Measurements from ENCODE around the gene FERMT3.

The FERMT3 gene

GRCh38 chr11:64178951-64179639 is 27.4 kb upstream of the FERMT3 start:
- H3K4me1 Mint-ChIP-seq: peaks cover 34 to 55% of the 10 kb centered on the region in 2 donors
- H3K27me3 Mint-ChIP-seq: no peaks in the 10 kb centered on the region
- no peak for DNase-seq
- no peak overlapping the region for H3K27ac Mint-ChIP-seq
- peaks cover 0 to 4% of the 10 kb centered on the region in 2 donors for H3K9me3 Mint-ChIP-seq
- no peak for ATAC-seq (replicated peaks)
- H3K36me3 Mint-ChIP-seq: peaks cover 5 to 15% of the 10 kb centered on the region in 2 donors
- H3K4me3 Mint-ChIP-seq: no peak overlapping the region

- H3K9me3 Mint-ChIP-seq: peaks cover 0 to 4% of the 10 kb centered on the region in 2 donors
- no peak for ATAC-seq (replicated peaks)
- H3K27me3 Mint-ChIP-seq: no peaks in the 10 kb centered on the region
- H3K27ac Mint-ChIP-seq: no peak overlapping the region
- peaks cover 35 to 62% of the 10 kb centered on the region in 2 donors for H3K4me1 Mint-ChIP-seq
- no peak for DNase-seq
- H3K4me3 Mint-ChIP-seq: no peak overlapping the region
- H3K36me3 Mint-ChIP-seq: peaks cover 5 to 14% of the 10 kb centered on the region in 2 donors
Measured at GRCh38 chr11:64180891-64181290, 25.6 kb upstream of the FERMT3 start.

GRCh38 chr11:64181506-64182411 is 24.8 kb upstream of the FERMT3 start:
- peak overlapping the region; percentile 47 to 56 for H3K4me3 Mint-ChIP-seq
- no peaks in the 10 kb centered on the region for H3K27me3 Mint-ChIP-seq
- peaks cover 0 to 4% of the 10 kb centered on the region in 2 donors for H3K9me3 Mint-ChIP-seq
- DNase-seq (peak; percentile 41), ATAC-seq (replicated peaks) (no peak)
- peaks cover 35 to 62% of the 10 kb centered on the region in 2 donors for H3K4me1 Mint-ChIP-seq
- peak overlapping the region; percentile 76 for H3K27ac Mint-ChIP-seq
- peaks cover 7 to 17% of the 10 kb centered on the region in 2 donors for H3K36me3 Mint-ChIP-seq

- Mint-ChIP-seq H3K27ac (no peak overlapping the region), H3K9me3 (no peaks in the 10 kb centered on the region), H3K36me3 (peaks cover 2 to 9% of the 10 kb centered on the region in 2 donors), H3K4me1 (peaks cover 26 to 50% of the 10 kb centered on the region in 2 donors), H3K4me3 (peak overlapping the region in 1 of 2 donors; percentile 39), H3K27me3 (no peaks in the 10 kb centered on the region)
- ATAC-seq (replicated peaks) (no peak), DNase-seq (no peak)
Measured at GRCh38 chr11:64183890-64184289, 22.6 kb upstream of the FERMT3 start.

GRCh38 chr11:64185175-64185692 is 21.3 kb upstream of the FERMT3 start:
- Mint-ChIP-seq H3K4me1 (peaks cover 26 to 49% of the 10 kb centered on the region in 2 donors), H3K27ac (peak overlapping the region; percentile 98), H3K4me3 (peak overlapping the region in 1 of 2 donors; percentile 98), H3K27me3 (no peaks in the 10 kb centered on the region), H3K9me3 (no peaks in the 10 kb centered on the region), H3K36me3 (peaks cover 5 to 13% of the 10 kb centered on the region in 2 donors)
- no peak for DNase-seq
- ATAC-seq (replicated peaks): peak; percentile 10 to 12

- peaks cover 5 to 13% of the 10 kb centered on the region in 2 donors for H3K36me3 Mint-ChIP-seq
- peak; percentile 99 for DNase-seq
- H3K9me3 Mint-ChIP-seq: no peaks in the 10 kb centered on the region
- no peaks in the 10 kb centered on the region for H3K27me3 Mint-ChIP-seq
- H3K27ac Mint-ChIP-seq: peak within 1 kb of the TSS; percentile 98
- H3K4me1 Mint-ChIP-seq: peaks cover 22 to 48% of the 10 kb centered on the region in 2 donors
- peak; percentile 84 to 87 for ATAC-seq (replicated peaks)
- H3K4me3 Mint-ChIP-seq: peak within 1 kb of the TSS in 1 of 2 donors; percentile 98
Measured at GRCh38 chr11:64185693-64186491, 20.6 kb upstream of the FERMT3 start, which contains the start of gene STIP1. Gene STIP1, plus strand, starts transcription at chr11:64186171. Its CDS starts 91 bp downstream, at chr11:64186262.

GRCh38 chr11:64186492-64187165 is 19.9 kb upstream of the FERMT3 start:
- Mint-ChIP-seq H3K36me3 (peaks cover 6 to 13% of the 10 kb centered on the region in 2 donors), H3K4me1 (peaks cover 17 to 45% of the 10 kb centered on the region in 2 donors), H3K9me3 (no peaks in the 10 kb centered on the region), H3K4me3 (no peak overlapping the region), H3K27ac (no peak overlapping the region), H3K27me3 (no peaks in the 10 kb centered on the region)
- ATAC-seq (replicated peaks) (no peak), DNase-seq (no peak)

- H3K9me3 Mint-ChIP-seq: no peaks in the 10 kb centered on the region
Measured at GRCh38 chr11:64192434-64192833, 14.1 kb upstream of the FERMT3 start.

GRCh38 chr11:64196626-64197025 is 9.9 kb upstream of the FERMT3 start:
- no peaks in the 10 kb centered on the region for H3K9me3 Mint-ChIP-seq
- ATAC-seq (replicated peaks): no peak
- H3K4me3 Mint-ChIP-seq: no peak overlapping the region
- H3K36me3 Mint-ChIP-seq: peaks cover 30 to 48% of the 10 kb centered on the region in 2 donors
- peaks cover 4 to 6% of the 10 kb centered on the region in 2 donors for H3K4me1 Mint-ChIP-seq
- no peaks in the 10 kb centered on the region for H3K27me3 Mint-ChIP-seq
- H3K27ac Mint-ChIP-seq: peak overlapping the region; percentile 71
- DNase-seq: no peak

More at GRCh38 chr11:64192434-64192833, 14.1 kb upstream of the FERMT3 start:
- Mint-ChIP-seq H3K4me1 (peaks cover 4 to 16% of the 10 kb centered on the region in 2 donors), H3K27ac (no peak overlapping the region), H3K4me3 (no peak overlapping the region), H3K36me3 (peaks cover 23 to 37% of the 10 kb centered on the region in 2 donors), H3K27me3 (no peaks in the 10 kb centered on the region)
- ATAC-seq (replicated peaks) (no peak), DNase-seq (no peak)

GRCh38 chr11:64198511-64198910 is 8.0 kb upstream of the FERMT3 start:
- H3K36me3 Mint-ChIP-seq: peaks cover 31 to 55% of the 10 kb centered on the region in 2 donors
- H3K27ac Mint-ChIP-seq: no peak overlapping the region
- ATAC-seq (replicated peaks) (no peak), DNase-seq (no peak)
- H3K27me3 Mint-ChIP-seq: no peaks in the 10 kb centered on the region
- peaks cover 10 to 12% of the 10 kb centered on the region in 2 donors for H3K4me1 Mint-ChIP-seq
- no peaks in the 10 kb centered on the region for H3K9me3 Mint-ChIP-seq
- no peak overlapping the region for H3K4me3 Mint-ChIP-seq

GRCh38 chr11:64201543-64201942 is 5.0 kb upstream of the FERMT3 start:
- Mint-ChIP-seq H3K4me3 (no peak overlapping the region), H3K27me3 (no peaks in the 10 kb centered on the region), H3K9me3 (no peaks in the 10 kb centered on the region), H3K4me1 (peaks cover 29 to 42% of the 10 kb centered on the region in 2 donors), H3K27ac (no peak overlapping the region), H3K36me3 (peaks cover 43 to 61% of the 10 kb centered on the region in 2 donors)
- no peak for DNase-seq
- no peak for ATAC-seq (replicated peaks)

GRCh38 chr11:64202992-64203391 is 3.5 kb upstream of the FERMT3 start:
- DNase-seq (no peak), ATAC-seq (replicated peaks) (no peak)
- Mint-ChIP-seq H3K4me3 (no peak overlapping the region), H3K27me3 (no peaks in the 10 kb centered on the region), H3K4me1 (peaks cover 30 to 49% of the 10 kb centered on the region in 2 donors), H3K9me3 (no peaks in the 10 kb centered on the region), H3K27ac (no peak overlapping the region), H3K36me3 (peaks cover 51 to 67% of the 10 kb centered on the region in 2 donors)

GRCh38 chr11:64203421-64204079 is 3.0 kb upstream of the FERMT3 start:
- peaks cover 56 to 72% of the 10 kb centered on the region in 2 donors for H3K36me3 Mint-ChIP-seq
- DNase-seq (no peak), ATAC-seq (replicated peaks) (no peak)
- no peaks in the 10 kb centered on the region for H3K27me3 Mint-ChIP-seq
- H3K4me1 Mint-ChIP-seq: peaks cover 34 to 54% of the 10 kb centered on the region in 2 donors
- H3K4me3 Mint-ChIP-seq: no peak overlapping the region
- no peaks in the 10 kb centered on the region for H3K9me3 Mint-ChIP-seq
- H3K27ac Mint-ChIP-seq: no peak overlapping the region

All from stimulated activated naive B cell treated with anti-CD40 and anti-IgM and Interleukin-4, amounts not matched to agents 10 μg/mL and 1 μg/mL and 100 μg/mL, for 72 hours (primary cell).